Activated B cell treated with CpG ODN at 0.5 μM for 24 hours (primary cell): ENCODE data around the gene MYO16. TPM values are rescaled to one million over a fixed set of nuclear protein-coding genes. Genes with fewer than 3 reads are reported as not detected.

Source experiments
- ATAC-seq: fragments of 200-7000 bp; cut with Tn5 transposase; one replicate; pipeline ENCODE4 v1.10.0; 2021; ENCODE audit warnings: low read depth, mild to moderate bottlenecking, moderate library complexity
- CTCF ChIA-PET: fragments of 350-600 bp; sonication (Branson Sonifier 250); formaldehyde crosslinking; loops from one replicate; lab custom pipeline; 2021; ENCODE audit warnings: antibody characterized with exemption; lab: Charles Lee
- POLR2A ChIA-PET: fragments of 350-600 bp; sonication (Branson Sonifier 250); formaldehyde crosslinking; loops from one replicate; lab custom pipeline; 2021; ENCODE audit warnings: antibody characterized with exemption; lab: Charles Lee
- DNase-seq: peaks from one replicate; pipeline ENCODE4 v3.0.0; 2022
- H3K27ac Mint-ChIP-seq: one replicate; pipeline ENCODE4 v1.8.0; 2020; ENCODE audit warnings: mixed read lengths
- H3K27me3 Mint-ChIP-seq: one replicate; pipeline ENCODE4 v1.8.0; 2021; ENCODE audit warnings: mixed read lengths
- H3K36me3 Mint-ChIP-seq: one replicate; pipeline ENCODE4 v1.8.0; 2021; ENCODE audit warnings: low read depth, mixed read lengths
- H3K4me1 Mint-ChIP-seq: one replicate; pipeline ENCODE4 v1.8.0; 2021; ENCODE audit warnings: mixed read lengths
- H3K4me3 Mint-ChIP-seq: one replicate; pipeline ENCODE4 v1.8.0; 2020; ENCODE audit warnings: mild to moderate bottlenecking, mixed read lengths
- H3K9me3 Mint-ChIP-seq: one replicate; pipeline ENCODE4 v1.8.0; 2020; ENCODE audit warnings: mixed read lengths
- intact Hi-C: fragments of 100-400 bp; cut with micrococcal nuclease; formaldehyde crosslinking; loops from one replicate; pipeline ENCODE4 v1.15.1; 2024
- total RNA-seq: library from RNA; stranded (reverse); gene quantifications from 2 replicates; pipeline ENCODE4 v1.2.3, GENCODE V29; 2022
- TF ChIP-seq, protein P1 (sequence below): fragments of 200-600 bp; IDR thresholded peaks from one replicate; pipeline ENCODE4 v1.8.0; 2022; ENCODE audit warnings: antibody characterized with exemption, mild to moderate bottlenecking

The MYO16 gene
- total RNA-seq, 1 donor from 2014 or later, result not detected

DNA sequence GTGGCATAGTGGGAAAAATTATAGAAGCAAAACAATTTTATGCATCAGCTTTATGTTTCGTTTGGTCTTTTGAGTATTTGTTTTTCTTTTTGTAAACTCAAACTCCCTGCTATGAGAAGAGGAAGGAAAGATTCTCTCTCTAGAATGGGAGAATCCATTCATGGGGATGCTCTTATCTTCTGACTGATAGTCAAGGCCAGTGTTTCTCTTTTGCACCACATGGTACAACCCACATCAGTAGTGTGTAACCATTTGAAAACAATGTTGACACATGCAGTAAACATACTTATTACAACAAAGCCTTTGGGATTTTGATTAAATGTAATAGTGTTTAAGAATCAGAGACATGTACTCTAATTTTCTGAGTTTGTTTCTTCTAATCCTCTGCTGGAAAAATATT lies 490.5 kb downstream of the MYO16 start:
- no peaks in the 10 kb centered on the region for H3K4me1 Mint-ChIP-seq
- ChIA-PET CTCF (no interaction called here), POLR2A (no interaction called here)
- no peaks in the 10 kb centered on the region for H3K9me3 Mint-ChIP-seq
- peaks cover 4% of the 10 kb centered on the region for H3K27me3 Mint-ChIP-seq
- no peak for DNase-seq
- no peak for ATAC-seq
- TF ChIP-seq, protein P1, sequence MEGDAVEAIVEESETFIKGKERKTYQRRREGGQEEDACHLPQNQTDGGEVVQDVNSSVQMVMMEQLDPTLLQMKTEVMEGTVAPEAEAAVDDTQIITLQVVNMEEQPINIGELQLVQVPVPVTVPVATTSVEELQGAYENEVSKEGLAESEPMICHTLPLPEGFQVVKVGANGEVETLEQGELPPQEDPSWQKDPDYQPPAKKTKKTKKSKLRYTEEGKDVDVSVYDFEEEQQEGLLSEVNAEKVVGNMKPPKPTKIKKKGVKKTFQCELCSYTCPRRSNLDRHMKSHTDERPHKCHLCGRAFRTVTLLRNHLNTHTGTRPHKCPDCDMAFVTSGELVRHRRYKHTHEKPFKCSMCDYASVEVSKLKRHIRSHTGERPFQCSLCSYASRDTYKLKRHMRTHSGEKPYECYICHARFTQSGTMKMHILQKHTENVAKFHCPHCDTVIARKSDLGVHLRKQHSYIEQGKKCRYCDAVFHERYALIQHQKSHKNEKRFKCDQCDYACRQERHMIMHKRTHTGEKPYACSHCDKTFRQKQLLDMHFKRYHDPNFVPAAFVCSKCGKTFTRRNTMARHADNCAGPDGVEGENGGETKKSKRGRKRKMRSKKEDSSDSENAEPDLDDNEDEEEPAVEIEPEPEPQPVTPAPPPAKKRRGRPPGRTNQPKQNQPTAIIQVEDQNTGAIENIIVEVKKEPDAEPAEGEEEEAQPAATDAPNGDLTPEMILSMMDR, result no peak
- no peaks in the 10 kb centered on the region for H3K36me3 Mint-ChIP-seq
- no peak overlapping the region for H3K4me3 Mint-ChIP-seq
- no peak overlapping the region for H3K27ac Mint-ChIP-seq
- intact Hi-C loops, result no loop called here

DNA sequence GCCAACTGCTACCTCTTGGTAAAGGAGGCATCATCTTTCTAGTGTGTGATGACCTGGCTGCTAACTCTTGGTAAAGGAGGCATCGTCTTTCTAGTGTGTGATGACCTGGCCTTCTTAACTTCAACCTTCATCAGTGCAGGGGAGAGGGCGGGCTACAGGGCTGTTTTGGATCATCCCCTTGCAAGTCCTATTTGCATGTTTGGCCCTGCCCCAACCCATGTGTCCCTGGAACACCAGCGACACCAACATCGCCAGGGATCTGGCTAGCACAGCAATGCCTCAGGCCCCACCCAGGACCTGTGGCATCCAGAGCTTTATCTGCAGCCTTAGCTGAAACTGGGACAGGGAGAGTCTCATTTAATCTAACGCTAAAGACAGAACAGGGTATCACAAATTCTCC lies 492.4 kb downstream of the MYO16 start:
- CTCF ChIA-PET, result no interaction called here
- ATAC-seq (no peak), DNase-seq (no peak)
- Mint-ChIP-seq H3K4me1 (no peaks in the 10 kb centered on the region), H3K36me3 (no peaks in the 10 kb centered on the region), H3K27me3 (peaks cover 2% of the 10 kb centered on the region), H3K4me3 (no peak overlapping the region), H3K9me3 (no peaks in the 10 kb centered on the region), H3K27ac (no peak overlapping the region)
- intact Hi-C loops, result no loop called here
- TF ChIP-seq, protein P1, result no peak
- POLR2A ChIA-PET, result no interaction called here

DNA sequence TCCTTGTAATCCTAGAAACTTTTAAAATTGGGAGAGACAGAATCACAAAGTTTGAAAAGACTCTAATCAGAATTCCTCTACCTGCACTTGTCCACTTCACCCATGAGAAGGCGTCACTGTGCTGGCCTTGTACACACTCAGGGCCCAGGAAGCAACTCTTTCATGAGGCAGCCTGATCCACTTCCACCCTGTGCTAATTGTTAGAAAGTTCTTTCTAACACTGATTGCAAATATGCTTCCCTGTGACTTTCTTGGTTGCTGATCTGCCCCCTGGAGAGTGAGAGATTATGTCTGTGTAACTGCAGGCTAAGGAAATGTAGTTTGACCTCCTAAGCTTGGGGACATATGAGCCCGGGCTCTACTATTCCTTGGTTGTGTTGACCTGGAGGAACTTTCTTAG lies 494.6 kb downstream of the MYO16 start:
- TF ChIP-seq, protein P1, result no peak
- Mint-ChIP-seq H3K4me1 (no peaks in the 10 kb centered on the region), H3K9me3 (no peaks in the 10 kb centered on the region), H3K4me3 (no peak overlapping the region), H3K27ac (no peak overlapping the region), H3K27me3 (peaks cover 2% of the 10 kb centered on the region), H3K36me3 (no peaks in the 10 kb centered on the region)
- POLR2A ChIA-PET, result no interaction called here
- ATAC-seq (no peak), DNase-seq (no peak)
- CTCF ChIA-PET, result no interaction called here
- intact Hi-C loops, result no loop called here

DNA sequence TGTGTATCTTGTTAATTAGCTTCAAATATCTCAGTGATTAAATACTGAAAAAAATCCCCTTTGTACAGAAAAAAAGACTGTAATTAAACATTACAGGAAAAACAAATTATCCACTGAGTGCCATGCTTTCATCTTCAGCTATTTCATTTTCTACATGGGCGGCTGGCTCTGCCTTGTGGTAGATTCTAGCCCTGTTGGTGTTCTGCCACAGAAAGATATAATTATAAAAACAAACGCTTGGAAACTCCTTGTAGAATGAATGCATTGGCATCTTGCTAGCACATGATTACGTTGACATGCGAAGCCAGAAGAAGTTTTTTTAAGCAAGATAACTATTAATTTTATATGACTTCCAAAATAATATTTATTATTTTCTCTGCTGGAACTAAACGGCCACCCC lies 496.8 kb downstream of the MYO16 start:
- CTCF ChIA-PET, result no interaction called here
- Mint-ChIP-seq H3K27ac (no peak overlapping the region), H3K27me3 (peaks cover 2% of the 10 kb centered on the region), H3K4me1 (peaks cover 10% of the 10 kb centered on the region), H3K9me3 (no peaks in the 10 kb centered on the region), H3K36me3 (no peaks in the 10 kb centered on the region), H3K4me3 (no peak overlapping the region)
- TF ChIP-seq, protein P1, result no peak
- no peak for DNase-seq
- ATAC-seq, result no peak
- intact Hi-C loops, result no loop called here
- POLR2A ChIA-PET, result no interaction called here

DNA sequence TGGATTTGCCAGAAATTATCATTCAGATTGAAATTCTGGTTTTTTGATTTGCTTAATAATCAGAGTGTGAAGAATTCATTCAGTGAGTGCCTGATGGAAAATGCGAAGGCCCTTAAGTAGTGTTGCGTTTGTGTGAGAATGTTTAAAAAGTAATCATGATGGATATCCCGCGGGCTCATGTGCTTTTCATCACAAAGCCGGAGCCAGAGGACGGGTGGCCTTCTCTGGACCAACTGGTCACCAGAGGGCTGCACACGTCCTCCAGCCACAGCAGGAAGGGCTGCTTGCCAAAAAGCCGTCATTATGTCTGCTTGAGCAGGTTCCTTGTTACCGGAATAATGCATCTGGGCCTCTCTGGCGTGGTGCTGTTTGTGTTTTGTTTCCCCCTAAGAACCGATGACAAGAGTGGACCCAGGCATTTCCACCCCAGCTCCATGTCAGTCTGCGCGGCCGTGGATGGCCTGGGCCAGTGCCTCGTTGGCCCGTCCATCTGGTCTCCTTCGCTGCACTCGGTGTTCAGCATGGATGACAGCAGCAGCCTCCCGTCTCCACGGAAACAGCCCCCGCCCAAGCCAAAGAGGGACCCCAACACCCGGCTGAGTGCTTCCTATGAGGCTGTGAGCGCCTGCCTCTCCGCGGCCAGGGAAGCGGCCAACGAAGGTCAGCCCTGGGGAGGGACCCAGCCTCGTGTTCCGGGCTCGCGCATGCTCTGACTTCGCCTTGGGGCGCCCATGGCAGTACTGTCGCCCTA lies 497.7 kb downstream of the MYO16 start:
- TF ChIP-seq, protein P1, result no peak
- ChIA-PET CTCF (no interaction called here), POLR2A (no interaction called here)
- H3K36me3 Mint-ChIP-seq, result no peaks in the 10 kb centered on the region
- ATAC-seq (no peak), DNase-seq (no peak)
- peaks cover 2% of the 10 kb centered on the region for H3K27me3 Mint-ChIP-seq
- intact Hi-C loops, result no loop called here
- peaks cover 19% of the 10 kb centered on the region for H3K4me1 Mint-ChIP-seq
- no peak overlapping the region for H3K4me3 Mint-ChIP-seq
- H3K9me3 Mint-ChIP-seq, result no peaks in the 10 kb centered on the region
- no peak overlapping the region for H3K27ac Mint-ChIP-seq
